H1 (cell line): ENCODE data around the gene MUC13. TPM values are rescaled to one million over a fixed set of nuclear protein-coding genes. Genes with fewer than 3 reads are reported as not detected.

ENCODE experiments used
- HDAC6 ChIP-seq: IDR thresholded peaks from one replicate; pipeline ENCODE4 v1.7.1; 2012; ENCODE audit warnings: low read depth, mild to moderate bottlenecking, inconsistent platforms, low read length, moderate library complexity
- NRF1 ChIP-seq: IDR thresholded peaks from 2 replicates; pipeline ENCODE4 v1.6.1; 2011; ENCODE audit warnings: mild to moderate bottlenecking, low read depth, low read length, improper control_type of control experiment
- POLR2A ChIP-seq, 2 experiments: IDR thresholded peaks; 1 replicate in 1 of 2; 2 replicates in 1 of 2; pipeline ENCODE4 v1.6.1; 2011; ENCODE audit warnings: low read depth in 2 of 2, low read length in 2 of 2, mild to moderate bottlenecking in 2 of 2; ENCODE audit errors: control extremely low read depth in 1 of 2
- SP1 ChIP-seq: IDR thresholded peaks from 2 replicates; pipeline ENCODE4 v1.6.1; 2011; ENCODE audit warnings: low read depth, low read length
- USF2 ChIP-seq: IDR thresholded peaks from 2 replicates; pipeline ENCODE4 v1.6.1; 2011; ENCODE audit warnings: low read length, improper control_type of control experiment
- polyA plus RNA-seq, 7 experiments: library from polyadenylated mRNA; depleted of rRNA in 3 of 7; stranded (reverse) in 5 of 7; unstranded in 2 of 7; fragments of >200 nt in 5 of 7; fragments of 200-250 nt in 2 of 7; gene quantifications; 1 replicate in 5 of 7; 2 replicates in 1 of 7; 4 replicates in 1 of 7; pipeline versions ENCODE4 v1.2.1 to v1.2.3, GENCODE V29; 2011 to 2013; ENCODE audit warnings: missing spikeins in 2 of 7, mixed read lengths in 2 of 7
- total RNA-seq: library from RNA; stranded (reverse); fragmentation: NEBNext Ultra II Directional; extraction: Animal tissue kit (Norgen Biotek cat#: 25700); gene quantifications from 2 replicates; pipeline ENCODE4 v1.2.1, GENCODE V29; 2021

Gene MUC13
- total and polyA plus RNA-seq, 2 of the 8 experiments (the other 6 are each of a cell fraction or from before 2014, with no cell fraction given), result not detected

- TF ChIP-seq NRF1 (no peak), USF2 (no peak), SP1 (no peak), POLR2A (IDR thresholded peaks at IDR 0.05; ENCODE audit: control extremely low read depth in 1 of 2, low read depth in 2 of 2, low read length in 2 of 2) (peak in 1 of 2 experiments; percentile 70; a peak in 2 of 3 replicates), HDAC6 (no peak)
These were observed 47.2 kb downstream of the MUC13 start, which contains the start of gene ITGB5 (continued) for GRCh38 chr3:124887177-124887931.
